SK-N-SH (cell line): ENCODE results near the gene SPATA3.

ENCODE experiments used
- CTCF ChIP-seq: fragments of 200-600 bp; sonication (generic); IDR thresholded peaks from 2 replicates; pipeline ENCODE4 v1.6.1; 2017; ENCODE audit warnings: antibody characterized with exemption, mild to moderate bottlenecking, moderate library complexity
- GATA2 ChIP-seq: sonication (generic); formaldehyde crosslinking; IDR thresholded peaks from 2 replicates; pipeline ENCODE4 v1.5.0; 2020; ENCODE audit warnings: mild to moderate bottlenecking, missing genetic modification reagents
- JUND ChIP-seq: IDR thresholded peaks from 2 replicates; pipeline ENCODE4 v1.4.0; 2012
- MAX ChIP-seq: IDR thresholded peaks from 2 replicates; pipeline ENCODE4 v1.4.0; 2012; ENCODE audit warnings: low read depth
- POLR2AphosphoS5 ChIP-seq: IDR thresholded peaks from 2 replicates; pipeline ENCODE4 v1.6.1; 2012; ENCODE audit warnings: low read depth, low read length
- REST ChIP-seq: IDR thresholded peaks from 2 replicates; pipeline ENCODE4 v1.6.1; 2012; ENCODE audit warnings: mild to moderate bottlenecking, low read depth, low read length, moderate library complexity
- YY1 ChIP-seq: IDR thresholded peaks from 2 replicates; pipeline ENCODE4 v1.4.0; 2012; ENCODE audit warnings: low read depth, mild to moderate bottlenecking

- TF ChIP-seq CTCF = no peak
- TF ChIP-seq POLR2AphosphoS5 = no peak
- TF ChIP-seq REST = no peak
- TF ChIP-seq JUND = no peak
- TF ChIP-seq GATA2 (CRISPR knock-in tag) = no peak
- no peak for TF ChIP-seq YY1
- TF ChIP-seq MAX = no peak
Measured at GRCh38 chr2:230975927-230976326, 20.0 kb upstream of the SPATA3 start.
